Uterus (tissue), 4 donors: Measurements from ENCODE around the gene TMEM132A. TPM values are rescaled to one million over a fixed set of nuclear protein-coding genes. Genes with fewer than 3 reads are reported as not detected.
A peak's percentile ranks its signal among the peaks of the same experiment; 100 is the strongest.

Source experiments
- DNase-seq, 2 donors: peaks; one replicate each; pipeline ENCODE4 v3.0.0-alpha.2; 2019 to 2020
- H3K27ac ChIP-seq, 2 donors: fragments of 200-600 bp; sonication (generic); 1 replicate in 1 of 2; 2 replicates in 1 of 2; pipeline ENCODE4 v1.5.1; 2016 to 2018
- H3K27me3 ChIP-seq, 2 donors: fragments of 200-600 bp; sonication (generic); one replicate each; pipeline ENCODE4 v1.5.1; 2018 to 2019; ENCODE audit warnings: control low read depth in 1 of 2
- H3K36me3 ChIP-seq, 2 donors: fragments of 200-600 bp; sonication (generic); one replicate each; pipeline ENCODE4 v1.5.1; 2019; ENCODE audit warnings: control low read depth in 1 of 2
- H3K4me1 ChIP-seq, 2 donors: fragments of 200-600 bp; sonication (generic); one replicate each; pipeline ENCODE4 v1.5.1; 2018 to 2019; ENCODE audit warnings: control low read depth in 1 of 2
- H3K4me3 ChIP-seq, 2 donors: fragments of 200-600 bp; sonication (generic); 1 replicate in 1 of 2; 2 replicates in 1 of 2; pipeline ENCODE4 v1.5.1; 2018 to 2019; ENCODE audit warnings: mild to moderate bottlenecking in 1 of 2
- H3K9me3 ChIP-seq, 2 donors: fragments of 200-600 bp; sonication (generic); one replicate each; pipeline ENCODE4 v1.5.1; 2019; ENCODE audit warnings: control low read depth in 1 of 2
- CTCF ChIP-seq, 4 experiments: fragments of 200-600 bp in 2 of 4; fragments of 450-650 bp in 2 of 4; sonication (generic) in 2 of 4; IDR thresholded peaks; one replicate each; pipeline ENCODE4 v1.5.1; 2016 to 2019; ENCODE audit warnings: antibody characterized with exemption in 4 of 4, mild to moderate bottlenecking in 2 of 4, moderate library complexity in 1 of 4
- POLR2A ChIP-seq, 2 donors: fragments of 450-650 bp; IDR thresholded peaks; one replicate each; pipeline ENCODE4 v1.6.1; 2016; ENCODE audit warnings: antibody characterized with exemption in 2 of 2, mild to moderate bottlenecking in 1 of 2, moderate library complexity in 1 of 2
- intact Hi-C: fragments of 100-400 bp; cut with DNase I; formaldehyde crosslinking; loops from one replicate; pipeline ENCODE4 v1.15.1; 2023; ENCODE audit warnings: low total_unique reads
- total RNA-seq, 4 donors: library from RNA; depleted of rRNA in 3 of 4; stranded (reverse); fragments of >200 nt in 3 of 4; gene quantifications; one replicate each; pipeline versions ENCODE4 v1.1.0 to v1.2.4, GENCODE V29; 2014 to 2023
- donor health status: DM: yes; HTN: yes; CAD: no.

Gene TMEM132A
- total RNA-seq, 4 donors from 2014 or later, result under 0.01 to 47.7 (median 7.7) TPM

- H3K4me3 ChIP-seq, result no peak overlapping the region
- no peak for TF ChIP-seq POLR2A (IDR thresholded peaks at IDR 0.05)
- no peak for TF ChIP-seq CTCF (IDR thresholded peaks at IDR 0.05)
- no peaks in the 10 kb centered on the region for H3K4me1 ChIP-seq
- no peaks in the 10 kb centered on the region for H3K36me3 ChIP-seq
- peak in 1 of 2 donors; percentile 11 for DNase-seq
- intact Hi-C loops, result no loop called here
- no peaks in the 10 kb centered on the region for H3K9me3 ChIP-seq
- no peak overlapping the region for H3K27ac ChIP-seq
- H3K27me3 ChIP-seq, result no peaks in the 10 kb centered on the region
Observed at GRCh38 chr11:60890696-60891095, 33.6 kb upstream of the TMEM132A start.

DNA sequence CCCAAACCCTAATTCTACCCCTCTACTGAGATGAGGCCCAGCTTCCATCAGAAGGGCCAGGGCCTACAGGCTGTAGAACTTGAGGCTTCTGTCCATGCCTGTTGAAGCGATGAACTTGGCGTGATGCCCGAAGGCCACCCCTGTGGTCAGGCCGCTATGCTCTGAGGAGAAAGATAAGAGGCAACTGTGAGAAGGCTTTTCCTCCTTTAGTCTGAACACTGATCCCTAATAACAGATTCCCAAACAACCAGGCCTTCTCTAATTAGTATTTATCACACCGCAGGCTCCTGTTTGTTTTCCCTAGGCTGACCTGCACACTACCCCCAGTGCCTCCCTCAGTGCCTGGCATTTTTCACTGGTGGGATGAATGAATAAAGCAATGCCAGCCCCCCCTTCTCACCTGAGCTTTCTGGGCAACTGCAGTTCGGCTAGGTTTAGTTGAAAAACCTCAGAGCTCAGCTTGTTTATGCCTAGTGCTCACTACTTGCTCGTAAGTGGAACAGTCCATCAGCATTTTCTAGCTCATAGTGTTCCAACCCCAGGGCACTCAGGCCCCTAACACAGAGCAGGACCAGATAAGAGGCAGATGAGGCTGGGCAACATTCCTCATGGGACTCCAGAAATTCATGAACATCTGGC, 33.0 kb upstream of the TMEM132A start:
- no peak for TF ChIP-seq POLR2A (IDR thresholded peaks at IDR 0.05)
- H3K27ac ChIP-seq, result no peak overlapping the region
- H3K27me3 ChIP-seq, result no peaks in the 10 kb centered on the region
- no peak overlapping the region for H3K4me3 ChIP-seq
- no peaks in the 10 kb centered on the region for H3K4me1 ChIP-seq
- DNase-seq, result peak in 1 of 2 donors; percentile 28
- intact Hi-C loops, result no loop called here
- no peaks in the 10 kb centered on the region for H3K9me3 ChIP-seq
- no peaks in the 10 kb centered on the region for H3K36me3 ChIP-seq

- Histone ChIP-seq H3K4me1 (no peaks in the 10 kb centered on the region), H3K36me3 (no peaks in the 10 kb centered on the region), H3K27ac (no peak overlapping the region), H3K27me3 (no peaks in the 10 kb centered on the region), H3K9me3 (no peaks in the 10 kb centered on the region), H3K4me3 (no peak overlapping the region)
- intact Hi-C loops, result no loop called here
- DNase-seq, result no peak
- TF ChIP-seq POLR2A (IDR thresholded peaks at IDR 0.05) (no peak), CTCF (IDR thresholded peaks at IDR 0.05) (no peak)
Observed at GRCh38 chr11:60895687-60896086, 28.6 kb upstream of the TMEM132A start.

DNA sequence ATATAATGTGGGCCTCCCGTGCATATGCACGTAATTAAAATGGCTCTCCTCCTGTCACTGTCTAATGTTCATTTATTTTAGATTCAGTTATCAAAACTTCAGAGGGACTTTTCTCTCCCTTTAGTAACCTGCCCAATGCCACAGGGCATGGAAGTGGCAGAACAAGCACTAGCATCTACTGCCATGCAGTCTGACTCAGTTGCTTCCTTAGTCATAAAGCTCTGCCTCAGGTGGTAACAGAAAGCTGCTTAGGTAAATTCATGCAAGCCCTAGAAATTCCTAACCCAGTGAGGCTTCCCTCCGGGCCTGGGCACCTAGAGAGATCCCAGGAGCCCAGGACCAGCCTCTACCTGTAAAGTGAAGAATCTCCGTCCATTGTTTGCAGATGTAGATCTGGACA, 26.8 kb upstream of the TMEM132A start:
- no peaks in the 10 kb centered on the region for H3K27me3 ChIP-seq
- intact Hi-C loops, result no loop called here
- no peak overlapping the region for H3K4me3 ChIP-seq
- no peaks in the 10 kb centered on the region for H3K36me3 ChIP-seq
- TF ChIP-seq CTCF (IDR thresholded peaks at IDR 0.05) (no peak), POLR2A (IDR thresholded peaks at IDR 0.05) (no peak)
- no peak overlapping the region for H3K27ac ChIP-seq
- H3K9me3 ChIP-seq, result no peaks in the 10 kb centered on the region
- DNase-seq, result peak in 1 of 2 donors; percentile 1
- no peaks in the 10 kb centered on the region for H3K4me1 ChIP-seq

- Histone ChIP-seq H3K36me3 (no peaks in the 10 kb centered on the region), H3K9me3 (no peaks in the 10 kb centered on the region), H3K27ac (no peak overlapping the region), H3K4me3 (no peak overlapping the region), H3K4me1 (no peaks in the 10 kb centered on the region), H3K27me3 (no peaks in the 10 kb centered on the region)
- TF ChIP-seq POLR2A (IDR thresholded peaks at IDR 0.05) (no peak), CTCF (IDR thresholded peaks at IDR 0.05) (peak; percentile 78 to 95 (median 88))
- intact Hi-C loops, result no loop called here
- DNase-seq, result peak in 1 of 2 donors; percentile 34
Observed at GRCh38 chr11:60899046-60899936, 25.0 kb upstream of the TMEM132A start.
